GM18867 (cell line): ENCODE results near the gene TSHR.
A peak's percentile ranks its signal among the peaks of the same experiment; 100 is the strongest.
"Not testable (repeated sequence)": the region's sequence is repeated elsewhere in the genome, so short reads cannot be mapped to it uniquely, and the experiment has no call there.

Experiments
- ATAC-seq: cut with Tn5 transposase; IDR thresholded peaks from one replicate; pipeline ENCODE4 v1.9.1; 2021; ENCODE audit warnings: mild to moderate bottlenecking, moderate library complexity; ENCODE audit not compliant: unreplicated experiment

Gene TSHR

GRCh38 chr14:80988735-80989429, 33.5 kb downstream of the TSHR start:
- peak; percentile 58 for ATAC-seq

DNA sequence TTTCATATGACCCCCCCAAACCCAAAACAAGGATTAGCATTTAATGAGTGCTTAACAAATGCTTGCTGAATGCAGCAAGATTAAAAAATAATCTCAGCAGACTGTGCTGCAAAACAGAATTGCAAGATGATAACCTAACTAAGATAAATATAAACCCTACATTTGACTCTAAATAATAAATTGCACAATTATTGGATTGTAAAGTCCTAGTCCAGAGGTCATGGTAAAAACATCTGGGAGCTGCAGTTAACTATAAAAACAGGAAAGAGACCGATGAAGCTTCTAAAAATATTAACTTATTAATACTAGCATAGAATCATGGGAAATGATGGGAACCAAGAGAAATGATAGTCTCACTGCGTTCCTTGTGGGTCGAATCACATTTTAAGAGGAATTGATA, 37.2 kb downstream of the TSHR start:
- ATAC-seq = no peak

GRCh38 chr14:80996049-80996901, 40.9 kb downstream of the TSHR start:
- peak; percentile 91 for ATAC-seq

DNA sequence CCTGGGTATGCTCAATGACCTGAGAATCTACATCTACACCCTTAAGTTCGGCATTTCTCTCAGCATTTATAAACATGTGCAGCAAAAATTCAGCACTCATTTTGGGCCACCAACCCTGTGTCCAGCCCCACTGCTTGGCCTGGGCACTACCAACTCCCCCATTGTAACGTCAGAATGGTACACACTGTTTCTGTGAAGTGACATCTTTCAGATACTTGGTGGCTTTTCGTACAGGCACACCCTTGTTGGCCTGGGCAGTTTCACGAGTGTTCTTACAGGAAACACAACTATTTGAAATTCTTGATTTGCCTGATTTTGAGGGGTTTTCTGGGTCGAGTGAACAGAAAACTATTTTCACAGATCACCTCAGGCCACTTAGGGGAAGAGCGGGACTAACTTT, 46.0 kb downstream of the TSHR start:
- no peak for ATAC-seq

DNA sequence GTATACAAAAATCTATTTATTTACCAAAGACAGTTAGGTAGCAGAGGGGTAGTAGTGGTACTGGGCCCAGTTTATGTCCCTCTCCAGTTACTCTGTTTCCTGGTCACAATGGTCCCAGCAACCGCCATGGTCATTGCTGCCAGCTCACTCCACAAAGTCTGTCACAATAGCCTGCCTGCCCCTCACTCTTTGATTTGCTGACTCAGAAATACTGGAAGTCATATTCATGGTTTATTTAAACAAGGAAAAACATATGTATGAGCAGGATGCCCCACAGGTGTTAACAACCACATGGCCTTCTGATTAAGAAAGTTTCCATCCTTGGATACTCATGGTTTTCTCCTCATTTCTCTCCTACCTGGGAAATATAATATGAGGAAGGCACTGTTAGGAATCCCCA, 49.2 kb downstream of the TSHR start:
- ATAC-seq = no peak

GRCh38 chr14:81005540-81006228, 50.3 kb downstream of the TSHR start:
- no peak for ATAC-seq

DNA sequence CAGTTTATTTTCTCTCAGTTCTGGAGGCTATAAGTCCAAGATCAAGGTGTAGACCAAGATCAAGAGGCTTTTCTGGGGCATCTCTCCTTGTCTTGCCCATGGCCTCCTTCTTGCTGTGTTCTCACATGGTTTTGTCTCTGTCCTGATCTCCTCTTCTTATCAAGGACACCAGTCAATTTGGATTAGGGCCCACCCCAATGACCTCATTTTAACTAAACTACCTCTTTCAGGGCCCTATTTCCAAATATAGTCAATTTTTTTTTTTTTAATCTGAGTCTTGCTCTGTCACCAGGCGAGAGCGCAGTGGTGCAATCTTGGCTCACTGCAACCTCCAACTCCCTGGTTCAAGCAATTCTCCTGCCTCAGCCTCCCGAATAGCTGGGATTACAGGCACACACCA, 50.8 kb downstream of the TSHR start:
- ATAC-seq = no peak

DNA sequence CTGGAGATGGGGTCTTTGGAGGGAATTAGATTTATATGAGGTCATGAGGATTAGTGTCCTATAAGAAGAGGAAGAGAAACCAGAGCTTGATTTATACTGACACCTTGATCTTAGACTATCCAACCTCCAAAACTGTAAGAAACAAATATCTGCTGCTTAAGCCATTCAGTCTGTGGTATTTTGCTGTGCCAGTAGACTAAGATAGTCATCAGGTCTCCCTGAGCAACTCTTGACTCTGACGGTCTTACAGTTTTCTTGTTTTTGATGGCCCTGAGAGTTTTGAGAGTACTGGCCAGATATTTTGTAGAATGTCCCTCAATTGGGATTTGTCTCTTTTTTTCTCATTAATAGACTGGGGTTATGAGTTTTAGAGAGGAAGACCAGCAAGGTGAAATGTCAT, 51.7 kb downstream of the TSHR start:
- no peak for ATAC-seq

DNA sequence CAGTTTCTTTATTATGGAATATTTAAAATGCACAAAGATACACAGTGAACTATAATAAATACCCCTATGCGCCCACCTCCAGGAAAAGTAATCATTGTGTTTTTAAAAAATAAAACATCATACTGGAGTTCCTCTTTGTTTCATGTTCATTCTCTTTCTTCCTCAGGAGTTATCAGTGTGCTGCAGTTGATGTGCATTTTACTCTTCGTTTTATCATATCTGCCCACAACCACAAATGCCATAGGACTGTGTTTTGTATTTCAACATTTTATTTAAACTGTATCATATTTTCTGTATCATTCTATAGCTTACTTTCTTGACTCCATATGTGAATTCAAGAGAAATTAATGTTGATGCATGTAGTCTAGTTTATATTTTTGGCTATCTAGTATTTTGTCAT, 53.9 kb downstream of the TSHR start:
- ATAC-seq = no peak

DNA sequence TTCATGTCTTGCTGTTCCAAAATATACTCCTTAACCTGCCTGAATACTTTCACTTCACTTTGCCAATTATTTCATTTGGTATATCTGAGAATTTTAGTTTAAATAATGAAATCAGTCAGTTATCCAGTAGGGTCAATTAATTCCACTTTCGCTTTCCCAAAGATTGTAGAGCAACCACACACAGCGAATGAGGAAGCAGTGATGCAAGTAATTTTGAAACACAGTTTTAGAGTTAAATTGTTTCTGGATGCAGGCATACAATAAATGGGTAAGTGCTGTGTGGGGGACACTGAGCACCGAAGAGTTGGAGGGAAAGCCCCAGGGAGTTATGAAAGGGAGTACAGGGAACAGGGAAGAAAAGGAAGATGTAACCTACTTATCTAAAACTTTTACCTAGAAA, 62.8 kb downstream of the TSHR start:
- no peak for ATAC-seq

- ATAC-seq = no peak
Observed at GRCh38 chr14:81018684-81019083, 63.3 kb downstream of the TSHR start.

- not testable (repeated sequence) for ATAC-seq
Observed at GRCh38 chr14:81019113-81019512, 63.7 kb downstream of the TSHR start.

- ATAC-seq = no peak
Observed at GRCh38 chr14:81023095-81023710, 67.8 kb downstream of the TSHR start.

DNA sequence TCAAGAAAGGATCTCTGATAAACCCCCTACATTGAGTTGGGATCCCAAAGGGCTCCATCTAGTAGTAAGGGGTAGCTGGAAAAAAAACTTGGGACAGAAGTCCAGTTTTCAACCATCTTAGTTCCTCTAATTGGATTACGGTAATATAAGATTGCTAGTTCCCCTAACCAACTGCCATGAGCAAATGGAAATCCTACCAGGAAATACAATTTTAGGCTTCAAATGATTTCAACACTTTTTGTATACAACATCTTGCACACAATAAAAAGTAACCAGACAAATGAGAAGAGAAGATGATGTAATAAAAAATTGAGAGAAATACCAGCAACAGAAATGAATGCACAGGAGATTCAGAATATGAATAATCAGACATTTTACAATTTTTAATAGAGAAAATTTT, 73.0 kb downstream of the TSHR start:
- ATAC-seq = no peak

GRCh38 chr14:81031488-81031887, 76.1 kb downstream of the TSHR start:
- ATAC-seq = no peak

- no peak for ATAC-seq
Observed at GRCh38 chr14:81033698-81034240, 78.3 kb downstream of the TSHR start.

GRCh38 chr14:81042438-81042837, 87.0 kb downstream of the TSHR start:
- ATAC-seq = no peak

GRCh38 chr14:81051547-81051946, 96.1 kb downstream of the TSHR start:
- ATAC-seq = no peak

GRCh38 chr14:81054057-81054456, 98.6 kb downstream of the TSHR start:
- not testable (repeated sequence) for ATAC-seq

DNA sequence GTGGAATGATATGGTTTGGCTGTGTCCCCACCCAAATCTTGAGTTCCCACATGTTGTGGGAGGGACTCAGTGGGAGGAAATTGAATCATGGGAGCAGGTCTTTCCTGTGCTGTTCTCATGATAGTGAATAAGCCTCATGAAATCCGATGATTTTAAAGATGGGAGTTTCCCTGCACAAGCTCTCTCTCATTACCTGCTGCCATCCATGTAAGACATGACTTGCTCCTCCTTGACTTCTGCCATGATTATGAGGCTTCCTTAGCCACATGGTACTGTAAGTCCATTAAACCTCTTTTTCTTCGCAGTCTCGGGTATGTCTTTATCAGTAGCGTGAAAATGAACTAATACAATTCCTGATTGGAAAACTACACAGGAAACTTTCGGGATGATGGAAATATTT, 100.5 kb downstream of the TSHR start:
- no peak for ATAC-seq

GRCh38 chr14:81062380-81062779, 107.0 kb downstream of the TSHR start:
- ATAC-seq = no peak
